HG03521 (cell line): ENCODE data around the gene CACNG3.

Source experiments
- ATAC-seq: cut with Tn5 transposase; IDR thresholded peaks from one replicate; pipeline ENCODE4 v1.9.1; 2021; ENCODE audit warnings: mild to moderate bottlenecking, moderate library complexity; ENCODE audit not compliant: unreplicated experiment

CACNG3 gene

DNA sequence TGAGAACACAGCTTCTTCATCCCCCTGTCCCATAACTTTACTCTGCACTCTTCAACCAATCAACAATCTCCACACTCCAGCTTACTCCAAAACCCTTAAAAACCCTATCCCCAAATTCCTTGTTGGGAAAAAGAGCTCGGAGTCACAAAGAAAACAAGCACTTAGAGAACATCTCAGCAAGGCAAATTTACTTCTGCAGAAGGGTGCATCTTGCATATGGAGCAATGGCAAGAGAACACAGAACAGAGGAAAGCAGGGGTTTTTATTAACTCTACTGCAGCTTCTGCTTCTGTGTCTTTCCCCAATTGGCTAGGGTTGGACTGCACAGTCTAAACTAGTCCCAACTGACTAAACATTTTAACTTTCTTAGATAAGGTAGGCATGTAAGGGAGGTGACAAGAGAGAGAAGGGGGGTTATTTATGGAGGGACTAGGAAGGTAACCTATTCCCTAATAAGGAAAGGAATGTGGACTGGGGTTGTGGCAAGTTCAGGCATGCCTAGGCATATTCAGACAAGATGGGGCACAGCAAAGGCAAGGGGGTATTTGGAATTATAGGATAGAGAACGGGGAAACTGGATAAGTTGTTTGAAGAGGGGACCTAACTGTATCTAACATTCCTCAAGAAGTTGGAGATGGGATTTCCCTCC lies 125.5 kb downstream of the CACNG3 start:
- no peak for ATAC-seq

DNA sequence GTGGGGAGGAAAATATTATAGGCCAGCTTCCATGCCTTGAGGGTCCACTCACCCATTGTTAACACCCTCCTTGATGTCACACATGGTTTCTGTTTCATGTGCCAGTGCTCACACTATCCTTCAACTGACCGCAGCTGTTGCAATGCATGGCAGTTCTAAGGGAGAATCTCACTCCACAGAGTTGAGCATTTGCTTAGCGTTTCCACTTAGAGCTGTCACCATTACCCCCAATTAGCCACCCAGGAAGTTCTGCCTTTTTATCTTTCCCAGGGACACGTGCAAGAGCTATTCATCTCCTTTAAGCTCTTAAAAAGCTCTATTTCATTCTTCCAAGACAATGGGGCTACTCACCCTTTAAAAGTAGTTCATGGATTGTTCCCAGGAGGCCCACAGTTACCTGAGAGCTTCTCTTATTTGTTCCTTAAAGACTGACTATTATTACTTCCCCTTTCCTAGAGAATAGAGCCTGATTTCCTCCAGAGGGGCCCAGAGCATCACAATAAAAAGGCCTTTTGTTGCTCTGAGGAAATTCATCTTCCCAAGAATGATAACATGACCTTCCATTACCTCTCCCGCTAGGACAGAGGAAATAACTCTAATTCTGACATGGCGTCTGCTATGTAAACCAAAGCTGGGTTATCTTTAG lies 126.8 kb downstream of the CACNG3 start:
- ATAC-seq, result no peak

DNA sequence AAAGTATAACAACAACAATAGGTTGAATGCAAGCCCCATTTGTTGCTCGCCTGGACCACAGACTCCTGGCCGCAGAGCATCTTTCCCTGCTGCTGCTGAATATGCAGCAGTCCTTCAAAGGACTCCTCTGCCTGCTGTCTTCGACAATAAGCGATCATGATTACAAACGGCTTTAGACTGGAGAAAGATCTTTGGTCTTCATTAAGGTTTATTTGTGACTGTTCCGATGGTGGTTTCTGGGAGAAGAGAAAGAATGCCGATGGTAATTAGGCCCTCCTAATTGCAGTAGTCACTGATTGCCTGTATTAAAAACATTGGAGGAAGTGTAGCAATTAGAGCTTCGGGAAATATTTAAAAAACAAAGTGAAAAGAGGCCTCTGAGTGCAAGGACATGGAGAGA lies 138.2 kb downstream of the CACNG3 start:
- no peak for ATAC-seq

DNA sequence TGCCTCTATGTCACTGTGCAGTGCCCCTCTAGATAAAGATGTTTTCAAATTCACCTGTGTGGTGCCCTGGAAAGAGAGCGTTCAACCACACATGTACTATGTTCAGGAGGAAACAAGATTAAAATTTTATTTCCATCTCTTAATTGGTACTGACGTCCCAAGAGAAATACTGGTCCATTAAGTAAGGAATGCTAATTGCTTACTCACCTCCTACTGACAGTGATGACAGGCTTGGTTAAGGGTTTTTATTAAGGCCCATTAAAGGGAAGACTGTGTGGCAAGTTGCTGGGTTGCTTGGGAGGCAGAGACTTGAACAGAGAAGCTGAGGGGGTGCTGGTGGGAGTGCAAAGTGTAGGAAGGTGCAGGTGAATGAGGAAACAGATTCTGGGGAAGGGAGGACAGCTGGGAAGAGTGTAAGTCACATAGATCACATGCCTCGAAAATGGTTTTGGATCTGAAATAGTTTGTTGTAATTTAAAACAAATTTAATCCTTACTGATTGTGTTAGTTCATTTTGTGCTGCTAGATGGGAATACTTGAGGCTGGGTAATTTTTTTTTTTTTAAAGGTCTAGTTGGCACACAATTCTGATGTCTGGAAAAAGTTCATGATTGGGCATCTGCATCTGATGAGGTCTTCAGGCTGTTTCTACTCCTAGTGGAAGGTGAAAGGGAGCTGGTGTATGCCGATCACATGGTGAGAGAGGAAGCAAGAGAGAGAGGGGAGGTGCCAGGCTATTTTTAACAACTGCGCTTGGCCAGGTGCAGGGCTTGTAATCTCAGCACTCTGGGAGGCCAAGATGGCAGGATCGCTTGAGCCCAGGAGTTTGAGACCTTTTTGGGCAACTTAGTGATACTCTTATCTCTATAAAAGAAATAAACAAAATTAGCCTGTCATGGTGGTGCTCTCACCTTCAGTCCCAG lies 140.5 kb downstream of the CACNG3 start:
- ATAC-seq, result no peak

DNA sequence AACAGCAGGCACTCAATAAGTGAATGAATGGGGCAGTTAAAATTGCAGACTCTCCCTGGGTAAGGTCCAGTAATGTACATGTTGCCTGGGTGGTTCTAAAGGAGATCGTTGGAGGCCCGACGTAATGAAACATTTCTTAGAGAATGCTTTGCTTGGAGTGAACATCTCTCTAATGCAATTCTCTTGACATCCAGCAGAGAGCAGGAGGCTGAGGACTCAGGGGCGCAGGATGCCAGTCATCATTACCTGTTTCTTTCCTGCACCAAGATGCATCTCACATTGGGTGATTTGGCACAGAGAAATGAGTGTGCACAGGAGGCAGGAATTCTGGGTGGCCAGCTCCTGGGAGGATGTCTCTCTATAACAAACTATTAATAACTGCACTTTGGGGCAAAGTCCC lies 152.9 kb downstream of the CACNG3 start:
- no peak for ATAC-seq
